ENCODE results near the gene REXO4. TPM values are rescaled to one million over a fixed set of nuclear protein-coding genes. Genes with fewer than 3 reads are reported as not detected.

Gene REXO4
- total RNA-seq, 1 experiment from 2014 or later = 38.6 TPM

GRCh38 chr9:133356391-133357091 lies 61.3 kb downstream of the REXO4 start, which contains the start of the genes SURF1 and SURF2 (continued):
- TF ChIP-seq PRDM15 (CRISPR knock-in tag; IDR thresholded peaks at IDR 0.05) (no peak), IRF1 (CRISPR knock-in tag; IDR thresholded peaks at IDR 0.05) (no peak), NR2C2 (CRISPR knock-in tag; IDR thresholded peaks at IDR 0.05) (peak; percentile 82), RORB (CRISPR knock-in tag; IDR thresholded peaks at IDR 0.05) (no peak), ZNF512 (CRISPR knock-in tag; IDR thresholded peaks at IDR 0.05; ENCODE audit: borderline replicate concordance) (no peak), CBFB (CRISPR knock-in tag; IDR thresholded peaks at IDR 0.05; ENCODE audit: low read depth) (0 out of 2 replicates have a peak, but pooled peaks have one; percentile 51), NFATC4 (CRISPR knock-in tag; IDR thresholded peaks at IDR 0.05) (no peak), CREM (CRISPR knock-in tag; IDR thresholded peaks at IDR 0.05) (peak; percentile 18; the same call in 1 of the 2 replicates), MLX (CRISPR knock-in tag; IDR thresholded peaks at IDR 0.05) (no peak), ZNF121 (CRISPR knock-in tag; IDR thresholded peaks at IDR 0.05) (no peak)
- TF ChIP-seq, protein P1, sequence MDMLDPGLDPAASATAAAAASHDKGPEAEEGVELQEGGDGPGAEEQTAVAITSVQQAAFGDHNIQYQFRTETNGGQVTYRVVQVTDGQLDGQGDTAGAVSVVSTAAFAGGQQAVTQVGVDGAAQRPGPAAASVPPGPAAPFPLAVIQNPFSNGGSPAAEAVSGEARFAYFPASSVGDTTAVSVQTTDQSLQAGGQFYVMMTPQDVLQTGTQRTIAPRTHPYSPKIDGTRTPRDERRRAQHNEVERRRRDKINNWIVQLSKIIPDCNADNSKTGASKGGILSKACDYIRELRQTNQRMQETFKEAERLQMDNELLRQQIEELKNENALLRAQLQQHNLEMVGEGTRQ (CRISPR knock-in tag; IDR thresholded peaks at IDR 0.05) = 0 out of 2 replicates have a peak, but pooled peaks have one; percentile 9
- TF ChIP-seq, protein P2, sequence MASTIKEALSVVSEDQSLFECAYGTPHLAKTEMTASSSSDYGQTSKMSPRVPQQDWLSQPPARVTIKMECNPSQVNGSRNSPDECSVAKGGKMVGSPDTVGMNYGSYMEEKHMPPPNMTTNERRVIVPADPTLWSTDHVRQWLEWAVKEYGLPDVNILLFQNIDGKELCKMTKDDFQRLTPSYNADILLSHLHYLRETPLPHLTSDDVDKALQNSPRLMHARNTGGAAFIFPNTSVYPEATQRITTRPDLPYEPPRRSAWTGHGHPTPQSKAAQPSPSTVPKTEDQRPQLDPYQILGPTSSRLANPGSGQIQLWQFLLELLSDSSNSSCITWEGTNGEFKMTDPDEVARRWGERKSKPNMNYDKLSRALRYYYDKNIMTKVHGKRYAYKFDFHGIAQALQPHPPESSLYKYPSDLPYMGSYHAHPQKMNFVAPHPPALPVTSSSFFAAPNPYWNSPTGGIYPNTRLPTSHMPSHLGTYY (CRISPR knock-in tag; IDR thresholded peaks at IDR 0.05) = no peak
- TF ChIP-seq, protein P3, sequence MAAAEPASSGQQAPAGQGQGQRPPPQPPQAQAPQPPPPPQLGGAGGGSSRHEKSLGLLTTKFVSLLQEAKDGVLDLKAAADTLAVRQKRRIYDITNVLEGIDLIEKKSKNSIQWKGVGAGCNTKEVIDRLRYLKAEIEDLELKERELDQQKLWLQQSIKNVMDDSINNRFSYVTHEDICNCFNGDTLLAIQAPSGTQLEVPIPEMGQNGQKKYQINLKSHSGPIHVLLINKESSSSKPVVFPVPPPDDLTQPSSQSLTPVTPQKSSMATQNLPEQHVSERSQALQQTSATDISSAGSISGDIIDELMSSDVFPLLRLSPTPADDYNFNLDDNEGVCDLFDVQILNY (CRISPR knock-in tag; IDR thresholded peaks at IDR 0.05) = peak; percentile 27; the same call in 1 of the 2 replicates
- TF ChIP-seq, protein P4, sequence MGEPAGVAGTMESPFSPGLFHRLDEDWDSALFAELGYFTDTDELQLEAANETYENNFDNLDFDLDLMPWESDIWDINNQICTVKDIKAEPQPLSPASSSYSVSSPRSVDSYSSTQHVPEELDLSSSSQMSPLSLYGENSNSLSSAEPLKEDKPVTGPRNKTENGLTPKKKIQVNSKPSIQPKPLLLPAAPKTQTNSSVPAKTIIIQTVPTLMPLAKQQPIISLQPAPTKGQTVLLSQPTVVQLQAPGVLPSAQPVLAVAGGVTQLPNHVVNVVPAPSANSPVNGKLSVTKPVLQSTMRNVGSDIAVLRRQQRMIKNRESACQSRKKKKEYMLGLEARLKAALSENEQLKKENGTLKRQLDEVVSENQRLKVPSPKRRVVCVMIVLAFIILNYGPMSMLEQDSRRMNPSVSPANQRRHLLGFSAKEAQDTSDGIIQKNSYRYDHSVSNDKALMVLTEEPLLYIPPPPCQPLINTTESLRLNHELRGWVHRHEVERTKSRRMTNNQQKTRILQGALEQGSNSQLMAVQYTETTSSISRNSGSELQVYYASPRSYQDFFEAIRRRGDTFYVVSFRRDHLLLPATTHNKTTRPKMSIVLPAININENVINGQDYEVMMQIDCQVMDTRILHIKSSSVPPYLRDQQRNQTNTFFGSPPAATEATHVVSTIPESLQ (CRISPR knock-in tag; IDR thresholded peaks at IDR 0.05) = no peak
- TF ChIP-seq, protein P5, sequence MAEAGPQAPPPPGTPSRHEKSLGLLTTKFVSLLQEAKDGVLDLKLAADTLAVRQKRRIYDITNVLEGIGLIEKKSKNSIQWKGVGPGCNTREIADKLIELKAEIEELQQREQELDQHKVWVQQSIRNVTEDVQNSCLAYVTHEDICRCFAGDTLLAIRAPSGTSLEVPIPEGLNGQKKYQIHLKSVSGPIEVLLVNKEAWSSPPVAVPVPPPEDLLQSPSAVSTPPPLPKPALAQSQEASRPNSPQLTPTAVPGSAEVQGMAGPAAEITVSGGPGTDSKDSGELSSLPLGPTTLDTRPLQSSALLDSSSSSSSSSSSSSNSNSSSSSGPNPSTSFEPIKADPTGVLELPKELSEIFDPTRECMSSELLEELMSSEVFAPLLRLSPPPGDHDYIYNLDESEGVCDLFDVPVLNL (CRISPR knock-in tag; IDR thresholded peaks at IDR 0.05; ENCODE audit: borderline replicate concordance, low read depth) = 0 out of 2 replicates have a peak, but pooled peaks have one; percentile 10
- TF ChIP-seq, protein P6, sequence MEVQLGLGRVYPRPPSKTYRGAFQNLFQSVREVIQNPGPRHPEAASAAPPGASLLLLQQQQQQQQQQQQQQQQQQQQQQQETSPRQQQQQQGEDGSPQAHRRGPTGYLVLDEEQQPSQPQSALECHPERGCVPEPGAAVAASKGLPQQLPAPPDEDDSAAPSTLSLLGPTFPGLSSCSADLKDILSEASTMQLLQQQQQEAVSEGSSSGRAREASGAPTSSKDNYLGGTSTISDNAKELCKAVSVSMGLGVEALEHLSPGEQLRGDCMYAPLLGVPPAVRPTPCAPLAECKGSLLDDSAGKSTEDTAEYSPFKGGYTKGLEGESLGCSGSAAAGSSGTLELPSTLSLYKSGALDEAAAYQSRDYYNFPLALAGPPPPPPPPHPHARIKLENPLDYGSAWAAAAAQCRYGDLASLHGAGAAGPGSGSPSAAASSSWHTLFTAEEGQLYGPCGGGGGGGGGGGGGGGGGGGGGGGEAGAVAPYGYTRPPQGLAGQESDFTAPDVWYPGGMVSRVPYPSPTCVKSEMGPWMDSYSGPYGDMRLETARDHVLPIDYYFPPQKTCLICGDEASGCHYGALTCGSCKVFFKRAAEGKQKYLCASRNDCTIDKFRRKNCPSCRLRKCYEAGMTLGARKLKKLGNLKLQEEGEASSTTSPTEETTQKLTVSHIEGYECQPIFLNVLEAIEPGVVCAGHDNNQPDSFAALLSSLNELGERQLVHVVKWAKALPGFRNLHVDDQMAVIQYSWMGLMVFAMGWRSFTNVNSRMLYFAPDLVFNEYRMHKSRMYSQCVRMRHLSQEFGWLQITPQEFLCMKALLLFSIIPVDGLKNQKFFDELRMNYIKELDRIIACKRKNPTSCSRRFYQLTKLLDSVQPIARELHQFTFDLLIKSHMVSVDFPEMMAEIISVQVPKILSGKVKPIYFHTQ (CRISPR knock-in tag; IDR thresholded peaks at IDR 0.05) = no peak
- TF ChIP-seq, protein P7, sequence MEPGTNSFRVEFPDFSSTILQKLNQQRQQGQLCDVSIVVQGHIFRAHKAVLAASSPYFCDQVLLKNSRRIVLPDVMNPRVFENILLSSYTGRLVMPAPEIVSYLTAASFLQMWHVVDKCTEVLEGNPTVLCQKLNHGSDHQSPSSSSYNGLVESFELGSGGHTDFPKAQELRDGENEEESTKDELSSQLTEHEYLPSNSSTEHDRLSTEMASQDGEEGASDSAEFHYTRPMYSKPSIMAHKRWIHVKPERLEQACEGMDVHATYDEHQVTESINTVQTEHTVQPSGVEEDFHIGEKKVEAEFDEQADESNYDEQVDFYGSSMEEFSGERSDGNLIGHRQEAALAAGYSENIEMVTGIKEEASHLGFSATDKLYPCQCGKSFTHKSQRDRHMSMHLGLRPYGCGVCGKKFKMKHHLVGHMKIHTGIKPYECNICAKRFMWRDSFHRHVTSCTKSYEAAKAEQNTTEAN (CRISPR knock-in tag; IDR thresholded peaks at IDR 0.05) = 0 out of 2 replicates have a peak, but pooled peaks have one; percentile 31
- TF ChIP-seq, protein P8, sequence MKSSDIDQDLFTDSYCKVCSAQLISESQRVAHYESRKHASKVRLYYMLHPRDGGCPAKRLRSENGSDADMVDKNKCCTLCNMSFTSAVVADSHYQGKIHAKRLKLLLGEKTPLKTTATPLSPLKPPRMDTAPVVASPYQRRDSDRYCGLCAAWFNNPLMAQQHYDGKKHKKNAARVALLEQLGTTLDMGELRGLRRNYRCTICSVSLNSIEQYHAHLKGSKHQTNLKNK (CRISPR knock-in tag; IDR thresholded peaks at IDR 0.05) = no peak
